Stromal cell of bone marrow (primary cell): ENCODE measurements around the gene DNAH8.
A peak's percentile ranks its signal among the peaks of the same experiment; 100 is the strongest.
"Not testable (repeated sequence)": the region's sequence is repeated elsewhere in the genome, so short reads cannot be mapped to it uniquely, and the experiment has no call there.

Source experiments
- DNase-seq: peaks from one replicate; pipeline ENCODE4 v3.0.0-alpha.2; 2012; ENCODE audit warnings: low read depth

The DNAH8 gene

GRCh38 chr6:38906582-38906981 lies 191.5 kb downstream of the DNAH8 start:
- no peak for DNase-seq

- DNase-seq = no peak
These were observed 192.2 kb downstream of the DNAH8 start for GRCh38 chr6:38907264-38907663.

- no peak for DNase-seq
These were observed 194.1 kb downstream of the DNAH8 start for GRCh38 chr6:38909015-38909730.

GRCh38 chr6:38910207-38910606 lies 195.1 kb downstream of the DNAH8 start:
- no peak for DNase-seq

- DNase-seq = no peak
These were observed 197.3 kb downstream of the DNAH8 start for GRCh38 chr6:38912378-38912777.

- no peak for DNase-seq
These were observed 200.3 kb downstream of the DNAH8 start for GRCh38 chr6:38915205-38915925.

- DNase-seq = not testable (repeated sequence)
These were observed 206.4 kb downstream of the DNAH8 start for GRCh38 chr6:38921540-38921939.

- DNase-seq = no peak
These were observed 209.8 kb downstream of the DNAH8 start for GRCh38 chr6:38924791-38925509.

GRCh38 chr6:38929560-38929959 lies 214.4 kb downstream of the DNAH8 start:
- no peak for DNase-seq

- DNase-seq = peak; percentile 15
These were observed 218.3 kb downstream of the DNAH8 start for GRCh38 chr6:38933426-38933825.

GRCh38 chr6:38935051-38935450 lies 219.9 kb downstream of the DNAH8 start:
- no peak for DNase-seq

GRCh38 chr6:38937839-38938613 lies 222.9 kb downstream of the DNAH8 start:
- no peak for DNase-seq

- DNase-seq = no peak
These were observed 223.6 kb downstream of the DNAH8 start for GRCh38 chr6:38938741-38939140.

GRCh38 chr6:38942442-38942841 lies 227.3 kb downstream of the DNAH8 start:
- DNase-seq = no peak

- no peak for DNase-seq
These were observed 227.9 kb downstream of the DNAH8 start for GRCh38 chr6:38942965-38943364.

GRCh38 chr6:38943964-38944363 lies 228.9 kb downstream of the DNAH8 start:
- DNase-seq = no peak

GRCh38 chr6:38944655-38945279 lies 229.7 kb downstream of the DNAH8 start:
- DNase-seq = no peak

- DNase-seq = no peak
These were observed 240.8 kb downstream of the DNAH8 start for GRCh38 chr6:38955861-38956260.

GRCh38 chr6:38957426-38957825 lies 242.3 kb downstream of the DNAH8 start:
- DNase-seq = no peak

GRCh38 chr6:38959138-38959537 lies 244.0 kb downstream of the DNAH8 start:
- no peak for DNase-seq

- no peak for DNase-seq
These were observed 253.6 kb downstream of the DNAH8 start for GRCh38 chr6:38968702-38969149.
